ENCODE results near the gene EHBP1.

DNA sequence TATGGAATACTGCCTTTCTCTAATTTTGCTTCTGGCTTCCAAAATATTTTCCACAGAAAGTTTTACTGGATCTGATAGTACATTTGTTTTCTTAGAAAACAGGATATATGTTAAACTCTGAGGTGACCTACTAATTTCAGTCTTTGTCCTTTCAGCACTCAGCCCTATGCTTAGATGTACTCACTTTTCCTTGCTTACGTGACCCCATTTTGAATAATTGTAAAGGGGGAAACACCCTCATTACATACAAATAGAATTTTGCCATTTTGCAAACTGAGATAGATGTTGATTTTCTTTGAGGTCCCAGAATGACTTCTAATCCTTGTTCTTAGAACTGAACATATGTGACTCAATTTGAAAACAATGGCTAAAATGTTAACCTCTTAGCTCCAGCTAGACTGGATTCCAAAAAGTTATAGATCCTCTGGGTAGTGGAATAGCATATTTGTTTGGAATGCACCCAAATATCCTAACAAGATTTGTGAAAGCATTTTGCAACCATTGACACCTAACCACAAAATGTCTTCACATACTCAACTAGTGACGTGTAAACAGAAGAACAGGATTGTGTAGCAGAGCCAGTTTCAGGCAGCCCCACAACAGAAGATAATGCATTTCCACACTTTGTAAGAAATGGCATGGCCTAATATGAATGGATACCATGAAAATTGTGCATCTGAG lies 44.8 kb upstream of the EHBP1 start:
- TF ChIP-seq POLR2A (IDR thresholded peaks at IDR 0.05): no peak
- TF ChIP-seq, protein P1, sequence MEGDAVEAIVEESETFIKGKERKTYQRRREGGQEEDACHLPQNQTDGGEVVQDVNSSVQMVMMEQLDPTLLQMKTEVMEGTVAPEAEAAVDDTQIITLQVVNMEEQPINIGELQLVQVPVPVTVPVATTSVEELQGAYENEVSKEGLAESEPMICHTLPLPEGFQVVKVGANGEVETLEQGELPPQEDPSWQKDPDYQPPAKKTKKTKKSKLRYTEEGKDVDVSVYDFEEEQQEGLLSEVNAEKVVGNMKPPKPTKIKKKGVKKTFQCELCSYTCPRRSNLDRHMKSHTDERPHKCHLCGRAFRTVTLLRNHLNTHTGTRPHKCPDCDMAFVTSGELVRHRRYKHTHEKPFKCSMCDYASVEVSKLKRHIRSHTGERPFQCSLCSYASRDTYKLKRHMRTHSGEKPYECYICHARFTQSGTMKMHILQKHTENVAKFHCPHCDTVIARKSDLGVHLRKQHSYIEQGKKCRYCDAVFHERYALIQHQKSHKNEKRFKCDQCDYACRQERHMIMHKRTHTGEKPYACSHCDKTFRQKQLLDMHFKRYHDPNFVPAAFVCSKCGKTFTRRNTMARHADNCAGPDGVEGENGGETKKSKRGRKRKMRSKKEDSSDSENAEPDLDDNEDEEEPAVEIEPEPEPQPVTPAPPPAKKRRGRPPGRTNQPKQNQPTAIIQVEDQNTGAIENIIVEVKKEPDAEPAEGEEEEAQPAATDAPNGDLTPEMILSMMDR (IDR thresholded peaks at IDR 0.05): no peak
